Measurements from ENCODE around the gene TP53I13.
"Not testable (repeated sequence)": the region's sequence is repeated elsewhere in the genome, so short reads cannot be mapped to it uniquely, and the experiment has no call there.

The TP53I13 gene
- total RNA-seq = 72.4 to 77.6 reads per million in 2 donors

- DNase-seq = peak; percentile 85
Measured at GRCh38 chr17:29568331-29569244, at the start of gene TP53I13. TP53I13 (plus strand) TSS chr17:29568701; CDS start chr17:29568759, 58 bp downstream.

- no peak for DNase-seq
Measured at GRCh38 chr17:29524692-29525091, 43.8 kb upstream of the TP53I13 start.

GRCh38 chr17:29526322-29526721 is 42.2 kb upstream of the TP53I13 start:
- DNase-seq = no peak

- DNase-seq = no peak
Measured at GRCh38 chr17:29533976-29534375, 34.5 kb upstream of the TP53I13 start.

- no peak for DNase-seq
Measured at GRCh38 chr17:29544066-29544465, 24.4 kb upstream of the TP53I13 start.

- DNase-seq = no peak
Measured at GRCh38 chr17:29546085-29546484, 22.4 kb upstream of the TP53I13 start.

GRCh38 chr17:29546830-29547229 is 21.7 kb upstream of the TP53I13 start:
- DNase-seq = no peak

- no peak for DNase-seq
Measured at GRCh38 chr17:29549177-29549923, 19.2 kb upstream of the TP53I13 start.

- no peak for DNase-seq
Measured at GRCh38 chr17:29555840-29556239, 12.7 kb upstream of the TP53I13 start.

- no peak for DNase-seq
Measured at GRCh38 chr17:29557085-29557738, 11.3 kb upstream of the TP53I13 start.

GRCh38 chr17:29557739-29558116 is 10.8 kb upstream of the TP53I13 start:
- DNase-seq = no peak

GRCh38 chr17:29558139-29558538 is 10.4 kb upstream of the TP53I13 start:
- not testable (repeated sequence) for DNase-seq

- DNase-seq = no peak
Measured at GRCh38 chr17:29559640-29560039, 8.9 kb upstream of the TP53I13 start.

- DNase-seq = no peak
Measured at GRCh38 chr17:29560316-29560715, 8.2 kb upstream of the TP53I13 start.

GRCh38 chr17:29561554-29562517 is 6.7 kb upstream of the TP53I13 start:
- DNase-seq = no peak

- DNase-seq = no peak
Measured at GRCh38 chr17:29562615-29563014, 5.9 kb upstream of the TP53I13 start.

GRCh38 chr17:29563816-29564215 is 4.7 kb upstream of the TP53I13 start:
- DNase-seq = no peak

GRCh38 chr17:29565643-29566472 is 2.6 kb upstream of the TP53I13 start:
- peak; percentile 46 for DNase-seq

GRCh38 chr17:29566473-29567303 is 1.8 kb upstream of the TP53I13 start, which contains the start of gene ABHD15:
ABHD15 (minus strand) TSS chr17:29567037; CDS start chr17:29566966, 71 bp downstream.
- peak; percentile 41 for DNase-seq

GRCh38 chr17:29567304-29567553 is 1.3 kb upstream of the TP53I13 start:
- no peak for DNase-seq

Measured in T-helper 9 cell (primary cell).